LoVo (cell line): Measurements from ENCODE around the gene EML2.
"Not testable (repeated sequence)": the region's sequence is repeated elsewhere in the genome, so short reads cannot be mapped to it uniquely, and the experiment has no call there.

ENCODE experiments used
- DNase-seq: peaks from one replicate; pipeline ENCODE4 v3.0.0-alpha.2; 2016; ENCODE audit warnings: low spot score

Gene EML2

DNA sequence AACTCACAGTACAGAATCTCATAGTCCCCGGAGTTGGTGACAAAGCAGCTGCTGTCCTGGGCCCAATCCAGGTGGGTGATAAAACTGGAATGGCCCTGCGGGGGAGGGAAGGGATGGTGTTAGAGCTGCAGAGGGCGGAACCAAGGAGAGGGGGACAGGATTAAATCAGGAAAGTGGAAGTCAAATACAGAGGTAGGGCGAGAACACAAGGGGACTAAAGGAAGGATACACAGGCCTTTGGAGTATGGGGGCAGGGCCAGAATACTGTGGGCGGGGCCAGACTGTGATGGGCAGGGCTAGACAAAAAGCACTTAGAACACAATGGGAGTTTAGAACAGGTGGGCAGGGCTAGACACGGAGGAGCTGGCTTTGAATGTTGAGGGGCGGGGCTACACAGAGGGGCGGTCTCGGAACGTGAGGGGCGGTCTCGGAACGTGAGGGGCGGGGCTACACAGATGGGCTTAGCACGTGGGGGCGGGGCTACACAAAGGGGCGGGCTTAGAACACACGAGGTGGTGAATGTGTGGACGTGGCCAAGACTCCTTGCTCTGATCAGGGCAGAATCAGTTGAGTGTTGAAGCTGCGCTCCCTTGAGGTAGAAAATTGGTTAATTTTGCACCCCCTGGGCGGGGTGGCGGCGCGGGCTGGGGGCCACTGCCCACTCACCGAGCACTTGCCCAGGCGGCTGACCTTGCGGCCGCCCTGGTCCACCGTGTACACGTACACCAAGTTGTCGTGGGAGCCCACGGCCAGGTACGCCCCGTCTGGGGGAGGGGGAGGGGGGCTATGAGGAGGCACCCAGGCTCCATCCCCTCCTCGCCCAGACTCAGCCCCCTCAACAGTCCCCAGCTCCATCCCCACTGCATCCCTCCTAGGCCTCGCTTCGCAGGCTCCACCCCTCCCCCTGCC lies 23.1 kb downstream of the EML2 start:
- peak; percentile 75 for DNase-seq

DNA sequence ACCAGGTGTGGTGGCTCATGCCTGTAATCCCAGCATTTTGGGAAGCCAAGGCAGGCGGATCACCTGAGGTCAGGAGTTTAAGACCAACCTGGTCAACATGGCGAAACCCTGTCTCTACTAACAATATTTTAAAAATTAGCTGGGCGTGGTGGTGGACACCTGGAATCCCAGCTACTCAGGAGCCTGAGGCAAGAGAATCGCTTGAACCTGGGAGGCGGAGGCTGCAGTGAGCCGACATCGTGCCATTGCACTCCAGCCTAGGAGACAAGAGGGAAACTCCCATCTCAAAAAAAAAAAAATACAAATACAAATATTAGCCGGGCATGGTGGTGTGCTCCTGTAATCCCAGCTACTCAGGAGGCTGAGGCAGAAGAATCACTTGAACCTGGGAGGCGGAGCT lies 24.1 kb downstream of the EML2 start:
- DNase-seq, result not testable (repeated sequence)

DNA sequence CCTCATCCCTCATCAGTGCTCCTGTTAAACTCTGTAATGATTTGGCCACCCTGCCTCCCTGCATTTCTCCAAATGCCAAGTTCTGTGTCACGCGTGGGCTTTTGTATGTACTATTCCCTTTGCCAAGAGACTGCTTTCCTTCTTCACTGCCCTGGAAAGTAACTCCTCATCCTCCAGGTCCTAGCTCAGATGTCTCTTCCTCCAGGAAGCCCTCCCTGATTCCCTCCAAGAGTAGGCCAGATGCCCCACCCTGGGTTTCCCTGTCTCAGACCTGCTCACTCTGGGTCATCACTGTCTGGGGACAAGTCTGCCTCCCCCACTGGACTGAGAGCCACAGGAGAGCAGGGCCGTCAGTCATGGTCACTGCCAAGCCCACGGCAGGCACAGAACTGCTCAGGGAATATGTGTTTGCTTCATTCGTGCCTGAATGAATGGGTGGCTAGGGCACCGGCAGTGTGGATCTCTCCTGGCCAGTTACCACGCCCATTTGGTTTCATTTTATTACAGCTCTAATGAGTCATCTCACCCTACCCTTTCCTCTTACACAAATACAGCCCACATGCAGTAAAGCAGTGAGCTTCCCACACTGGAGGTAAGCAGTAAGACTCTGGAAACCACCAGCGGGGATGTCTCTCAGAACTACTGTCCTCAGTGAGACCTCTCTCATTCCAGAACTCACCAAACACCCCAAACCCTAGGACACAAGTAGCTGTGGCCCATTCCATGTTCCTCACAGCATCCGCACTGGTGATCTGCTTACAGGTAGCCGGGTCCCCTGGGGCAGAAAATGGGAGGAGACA lies 25.1 kb downstream of the EML2 start:
- peak; percentile 90 for DNase-seq

DNA sequence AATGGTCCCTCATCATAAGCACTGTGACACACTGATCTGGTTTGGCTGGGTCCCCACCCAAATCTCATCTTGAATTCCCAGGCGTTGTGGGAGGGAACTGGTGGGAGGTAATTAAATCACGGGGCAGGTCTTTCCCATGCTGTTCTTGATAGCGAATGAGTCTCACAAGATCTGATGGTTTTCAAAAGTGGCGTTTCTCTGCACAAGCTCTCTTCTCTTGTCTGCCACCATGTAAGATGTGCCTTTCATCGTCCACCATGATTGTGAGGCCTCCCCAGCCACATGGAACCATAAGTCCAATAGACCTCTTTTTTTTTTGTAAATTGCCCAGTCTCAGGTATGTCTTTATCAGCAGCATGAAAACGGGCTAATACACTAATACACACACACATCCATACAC lies 30.2 kb downstream of the EML2 start:
- DNase-seq, result no peak

DNA sequence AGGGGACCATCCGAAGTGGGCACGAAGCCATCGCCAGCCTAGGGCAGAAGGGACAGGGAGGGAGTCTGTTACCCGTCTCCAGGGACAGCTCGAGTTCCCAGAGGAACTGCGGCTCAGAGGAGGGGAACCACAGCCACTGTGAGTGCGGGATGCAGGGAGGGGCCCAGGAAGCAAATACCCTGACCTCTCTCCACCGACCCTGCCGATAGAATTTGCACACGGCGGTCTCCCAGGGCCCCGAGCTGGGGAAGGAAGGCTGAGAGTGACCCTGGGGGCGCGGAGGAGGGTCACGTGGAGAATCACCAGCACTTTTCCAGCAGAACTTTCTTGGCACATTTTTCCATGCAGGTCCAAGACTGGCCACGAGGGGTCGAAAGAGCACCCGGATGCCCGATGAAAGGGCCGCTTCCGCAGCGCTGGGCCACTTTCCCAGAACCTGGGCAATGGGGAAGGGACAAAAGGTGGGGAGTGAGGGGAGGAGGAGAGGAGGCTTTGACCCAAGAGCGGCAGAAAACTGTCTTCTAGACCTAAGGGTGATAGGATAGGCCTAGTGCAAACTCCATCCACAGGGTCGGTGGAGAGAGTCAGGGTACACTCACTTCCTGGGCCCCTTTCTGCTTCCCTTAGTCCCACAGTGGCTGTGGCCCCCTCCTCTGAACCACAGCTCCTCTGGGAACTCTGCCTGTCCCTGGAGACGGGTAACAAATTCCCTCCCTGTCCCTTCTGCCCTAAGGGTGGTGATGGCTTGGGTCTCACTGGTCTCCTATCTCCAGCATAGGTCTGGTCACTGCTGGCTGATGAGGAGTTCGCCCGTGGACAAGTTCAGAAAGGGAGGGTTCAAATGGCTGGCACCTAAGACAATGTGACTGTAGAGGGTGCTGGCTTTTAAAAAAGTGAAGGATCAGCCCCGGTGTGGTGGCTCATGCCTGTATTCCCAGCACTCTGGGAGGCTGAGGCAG lies 31.8 kb downstream of the EML2 start:
- DNase-seq, result peak; percentile 74

DNA sequence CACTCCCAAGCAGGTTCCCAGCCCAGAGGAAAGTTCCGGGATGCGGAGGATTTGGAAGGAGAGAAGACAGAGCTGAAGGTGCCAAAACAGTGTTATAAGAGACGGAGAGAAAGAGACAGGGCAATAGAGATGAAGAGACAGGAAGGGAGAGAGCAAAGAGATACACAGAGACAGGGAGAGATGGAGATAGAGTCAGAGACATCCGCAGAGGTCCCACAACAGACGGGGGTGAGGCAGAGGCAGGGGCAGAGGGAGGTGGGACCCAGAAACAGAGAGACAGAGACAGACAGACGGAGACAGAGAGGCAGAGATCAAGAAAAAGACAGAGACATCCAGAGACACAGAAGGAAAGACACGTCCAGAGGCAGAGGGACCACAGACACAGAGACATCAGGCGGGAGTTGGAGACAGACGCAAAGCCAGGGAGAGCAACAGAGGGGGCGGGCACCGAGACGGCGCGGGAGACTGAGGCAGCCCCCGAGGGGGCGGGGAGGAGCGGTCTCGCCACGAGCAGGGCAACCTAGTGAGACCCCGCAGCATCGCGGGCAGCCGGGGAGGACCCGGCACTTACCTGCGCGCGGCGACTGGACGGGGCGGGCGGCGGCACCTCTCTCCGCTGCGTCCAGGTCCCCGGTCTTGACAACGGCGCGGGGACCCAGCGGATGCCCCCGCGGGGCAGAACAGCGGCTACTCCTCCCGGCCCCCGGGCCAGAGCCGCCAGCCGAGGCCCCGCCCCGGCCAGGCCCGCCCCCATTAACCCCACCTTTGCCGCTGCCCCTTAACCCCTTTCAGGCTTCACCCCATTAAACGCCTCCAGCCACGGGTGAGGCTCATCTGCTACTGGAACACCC lies 37.4 kb downstream of the EML2 start, which contains the start of gene GPR4:
Gene GPR4, minus strand, starts transcription at position 689 of the 851 bp plus-strand sequence. CDS start 10,346 bp downstream, outside the sequence.
- no peak for DNase-seq

DNA sequence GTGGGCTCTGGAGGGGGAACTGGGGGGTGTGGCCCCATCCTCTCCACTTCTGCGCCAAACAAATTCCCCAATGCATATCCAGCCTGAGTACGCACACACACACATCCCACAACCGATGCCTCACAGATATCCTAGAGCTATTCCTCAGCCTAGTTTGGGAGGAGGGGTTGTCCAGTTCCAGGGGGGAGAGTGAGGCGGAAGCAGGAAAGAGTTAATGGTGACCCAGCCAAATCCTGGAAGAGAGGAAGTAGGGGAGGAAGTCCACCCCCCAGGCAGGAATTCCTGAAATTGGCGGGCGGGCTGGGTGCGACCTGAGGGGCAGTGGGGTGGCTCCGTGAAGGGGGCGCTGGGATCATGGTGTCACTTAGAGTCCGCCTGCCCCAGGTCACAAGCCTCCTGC lies 38.1 kb downstream of the EML2 start:
- no peak for DNase-seq

DNA sequence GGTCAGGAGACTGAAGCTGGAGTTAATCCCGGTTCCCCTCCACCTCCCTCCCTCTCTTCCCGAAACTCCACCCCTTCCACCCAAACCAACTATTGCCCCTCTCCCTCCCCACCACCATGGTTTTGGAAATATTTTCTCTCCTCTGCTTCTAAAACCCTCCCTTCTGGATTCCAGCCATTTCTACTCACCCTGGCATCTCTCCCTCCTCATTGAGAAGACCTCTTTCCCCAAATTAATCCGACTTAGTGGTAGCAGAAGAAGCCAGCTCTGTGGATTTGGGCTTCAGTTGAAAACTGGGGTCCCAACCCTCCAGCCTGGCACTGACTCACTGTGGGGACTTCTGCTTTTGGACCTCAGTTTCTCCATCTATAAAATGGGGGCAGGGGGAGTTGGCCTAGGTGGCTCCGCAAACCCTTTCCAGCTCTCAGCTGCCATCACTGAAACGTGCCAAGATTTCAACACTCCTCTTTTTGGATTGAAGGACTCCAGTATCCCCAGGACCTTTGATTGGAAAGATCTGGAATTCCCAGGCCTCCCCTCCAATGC lies 38.8 kb downstream of the EML2 start:
- DNase-seq, result no peak

DNA sequence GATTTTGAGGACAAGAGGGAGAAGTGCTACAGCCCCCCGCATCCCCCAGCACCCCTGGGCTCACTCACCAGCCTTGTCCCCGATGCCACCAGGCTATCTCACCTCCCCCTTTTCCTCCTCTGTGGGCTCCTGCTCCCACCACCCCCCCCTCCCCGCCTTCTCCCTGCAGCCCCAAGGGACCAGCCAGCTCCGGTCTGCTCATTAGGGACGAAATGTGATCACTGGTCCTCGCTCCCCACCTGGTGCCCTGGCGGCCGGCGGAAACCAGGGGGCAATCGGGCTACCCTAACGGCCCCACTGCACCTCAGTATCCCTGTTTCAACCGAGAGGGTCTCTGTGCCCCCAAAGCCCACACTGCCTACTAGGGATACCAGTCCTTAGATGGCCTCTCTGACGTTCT lies 39.9 kb downstream of the EML2 start:
- DNase-seq, result no peak

DNA sequence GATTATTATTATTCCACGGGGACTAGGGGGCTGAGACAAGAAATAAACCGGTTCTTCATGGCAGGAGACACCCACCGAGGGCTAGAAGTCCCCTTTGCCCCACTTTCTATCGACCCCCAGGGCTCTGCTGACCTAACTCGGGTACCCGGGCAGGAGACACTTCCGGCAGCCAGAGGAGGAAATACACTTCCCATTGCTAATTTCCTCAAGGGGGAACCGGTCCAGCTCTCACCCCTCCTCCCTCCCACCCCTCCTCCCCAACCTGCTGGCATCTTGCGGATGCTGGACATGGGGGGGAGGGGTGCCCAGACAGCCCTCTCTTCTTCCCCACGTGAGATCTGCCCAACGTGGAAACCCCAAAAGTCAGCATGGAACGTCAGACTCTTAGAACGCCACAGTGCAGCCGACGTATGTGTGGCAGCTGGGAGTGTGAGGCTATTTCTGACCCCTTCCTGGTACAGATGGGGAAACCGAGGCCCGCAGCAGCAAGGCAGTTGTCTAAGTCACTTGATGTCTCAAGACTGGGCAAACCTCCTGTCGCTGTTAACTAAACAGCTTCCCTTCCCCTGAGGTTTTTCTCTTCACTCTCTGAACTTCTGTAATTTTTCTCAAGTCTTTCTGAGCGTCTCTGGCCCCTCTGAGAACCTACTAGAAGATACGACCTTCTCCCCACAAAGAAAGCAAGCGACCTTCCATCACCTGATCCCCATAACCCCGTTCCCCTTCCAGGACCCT lies 40.8 kb downstream of the EML2 start:
- no peak for DNase-seq

DNA sequence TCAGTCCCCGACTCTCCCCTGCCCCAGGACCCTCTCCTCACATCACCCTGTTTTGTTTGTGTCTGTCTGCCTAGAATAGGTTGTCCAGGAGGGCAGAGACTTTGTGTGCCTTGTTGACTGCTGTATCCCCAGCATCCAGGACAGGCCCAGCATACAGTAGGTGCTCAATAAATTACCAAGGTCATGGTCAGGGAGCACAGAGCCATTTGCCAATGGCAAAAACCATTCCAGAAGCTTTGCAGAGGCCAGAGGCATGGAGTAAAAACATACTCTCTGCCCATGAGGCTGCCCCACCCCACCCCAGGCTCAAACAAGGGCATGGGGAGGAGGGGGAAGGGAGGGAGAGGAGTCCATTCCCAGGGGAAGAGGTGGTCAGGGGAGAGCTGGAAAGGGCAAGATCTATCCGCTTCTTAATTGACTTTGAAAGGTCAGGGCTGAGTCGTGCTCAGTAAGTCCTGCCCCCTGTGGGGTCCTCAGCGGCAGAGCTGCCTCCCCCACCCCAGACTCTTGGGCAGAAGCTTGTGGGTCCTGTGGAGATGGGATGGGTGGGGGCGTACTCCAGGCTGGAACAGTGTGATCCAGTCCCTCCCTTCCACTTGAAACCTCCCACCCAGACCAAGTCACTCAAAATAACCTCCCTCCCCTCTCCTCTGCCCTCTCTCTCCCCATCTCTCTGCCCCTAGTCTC lies 41.6 kb downstream of the EML2 start:
- DNase-seq, result no peak

DNA sequence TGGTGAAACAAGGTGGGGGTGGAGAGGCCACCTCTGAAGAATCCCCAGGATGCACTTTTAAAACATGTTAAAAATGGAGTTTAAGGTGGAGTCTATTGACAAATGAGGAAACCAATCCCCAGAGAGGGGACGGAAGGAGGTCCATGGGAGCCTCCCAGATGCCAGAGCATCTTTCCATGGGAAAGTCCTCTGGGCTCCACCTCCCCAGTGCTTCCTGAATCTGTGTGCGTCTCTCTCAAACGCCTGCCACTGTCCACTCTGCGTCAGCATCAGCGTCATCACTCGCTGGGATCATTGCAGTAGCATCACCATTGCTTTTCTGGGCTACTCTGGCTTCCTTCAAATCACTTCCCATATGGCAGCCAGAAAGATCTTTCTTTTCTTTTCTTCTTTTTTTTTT lies 43.4 kb downstream of the EML2 start:
- no peak for DNase-seq

DNA sequence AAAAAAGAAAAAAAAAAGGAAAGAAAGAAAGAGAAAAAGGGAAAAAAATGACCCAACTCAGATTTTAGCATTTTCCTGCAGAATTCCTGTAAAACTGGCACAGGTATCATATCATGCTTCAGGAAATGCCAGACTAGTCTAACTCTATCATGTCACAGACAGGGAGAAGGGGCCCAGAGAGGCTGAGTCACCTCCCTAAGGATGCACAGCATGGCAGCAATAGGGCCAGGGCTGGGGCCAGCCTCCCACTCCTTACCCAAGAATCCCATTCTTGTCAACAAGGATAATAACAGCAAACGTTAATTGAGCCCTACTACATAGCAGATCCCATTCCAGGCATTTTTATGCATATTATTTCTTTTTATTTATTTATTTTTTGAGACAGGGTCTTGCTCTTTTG lies 45.7 kb downstream of the EML2 start:
- no peak for DNase-seq

DNA sequence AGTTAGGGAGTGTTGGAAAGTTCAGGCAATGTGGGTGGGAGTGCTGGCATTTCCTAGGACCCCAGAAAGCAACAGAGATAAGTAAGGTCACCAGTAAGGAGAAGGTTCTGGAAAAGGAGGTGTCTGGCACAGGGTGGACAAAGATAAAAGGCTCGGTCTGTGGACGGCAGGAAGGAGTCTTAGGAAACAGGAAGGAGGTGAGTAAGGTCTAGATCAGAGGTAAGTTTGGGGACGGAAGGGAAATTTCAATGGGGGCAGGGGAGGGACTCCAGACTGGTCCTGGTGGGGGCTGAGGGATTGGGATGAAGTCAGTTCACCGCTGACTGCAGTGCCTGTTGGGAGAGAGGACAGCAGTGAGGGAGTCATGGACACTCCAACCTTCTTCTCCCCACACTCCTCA lies 46.8 kb downstream of the EML2 start:
- DNase-seq, result no peak

DNA sequence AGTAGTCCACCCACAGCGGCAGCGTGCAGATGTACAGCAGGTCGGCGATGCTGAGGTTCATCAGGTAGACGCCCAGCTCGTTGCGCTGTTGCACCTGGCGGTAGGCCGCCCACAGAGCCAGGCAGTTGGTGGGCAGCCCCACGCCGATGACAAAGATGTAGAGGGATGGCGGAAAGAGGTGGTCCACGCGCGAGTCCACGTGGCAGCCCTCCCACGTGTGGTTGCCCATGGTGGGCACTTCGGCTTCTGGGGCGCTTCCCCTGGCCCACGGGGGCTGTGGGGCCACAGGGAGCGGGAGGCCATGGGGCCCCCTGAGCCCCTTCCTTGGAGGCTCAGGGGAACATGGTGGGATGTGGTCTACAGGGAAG lies 47.6 kb downstream of the EML2 start:
- no peak for DNase-seq

DNA sequence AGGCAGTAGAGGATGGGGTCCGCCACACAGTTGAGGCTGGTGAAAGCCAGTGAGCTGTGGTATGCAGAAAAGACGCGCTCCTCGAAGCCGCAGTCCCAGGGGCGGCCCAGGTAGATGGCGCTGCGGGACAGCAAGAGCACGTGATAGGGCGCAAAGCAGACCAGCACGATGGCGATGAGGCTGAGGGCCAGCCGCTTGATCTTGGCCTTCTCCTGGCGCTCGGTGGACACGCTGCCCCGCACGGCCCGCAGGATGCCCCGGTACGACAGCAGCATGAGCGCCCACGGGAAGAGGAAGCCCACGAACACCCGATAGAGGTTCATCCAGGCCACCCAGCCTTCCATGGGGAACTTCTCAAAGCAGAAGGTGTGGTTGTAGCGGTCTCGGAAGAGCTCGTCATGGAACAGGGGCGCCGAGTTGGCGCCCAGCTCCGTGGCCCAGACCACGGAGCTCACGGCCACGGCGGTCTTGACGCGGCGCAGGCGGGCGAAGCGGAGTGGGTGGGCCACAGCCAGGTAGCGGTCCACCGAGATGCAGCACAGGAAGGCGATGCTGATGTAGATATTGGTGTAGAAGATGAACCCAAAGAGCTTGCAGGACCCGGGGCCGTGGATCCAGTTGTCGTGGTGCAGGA lies 48.1 kb downstream of the EML2 start:
- DNase-seq, result peak; percentile 67

DNA sequence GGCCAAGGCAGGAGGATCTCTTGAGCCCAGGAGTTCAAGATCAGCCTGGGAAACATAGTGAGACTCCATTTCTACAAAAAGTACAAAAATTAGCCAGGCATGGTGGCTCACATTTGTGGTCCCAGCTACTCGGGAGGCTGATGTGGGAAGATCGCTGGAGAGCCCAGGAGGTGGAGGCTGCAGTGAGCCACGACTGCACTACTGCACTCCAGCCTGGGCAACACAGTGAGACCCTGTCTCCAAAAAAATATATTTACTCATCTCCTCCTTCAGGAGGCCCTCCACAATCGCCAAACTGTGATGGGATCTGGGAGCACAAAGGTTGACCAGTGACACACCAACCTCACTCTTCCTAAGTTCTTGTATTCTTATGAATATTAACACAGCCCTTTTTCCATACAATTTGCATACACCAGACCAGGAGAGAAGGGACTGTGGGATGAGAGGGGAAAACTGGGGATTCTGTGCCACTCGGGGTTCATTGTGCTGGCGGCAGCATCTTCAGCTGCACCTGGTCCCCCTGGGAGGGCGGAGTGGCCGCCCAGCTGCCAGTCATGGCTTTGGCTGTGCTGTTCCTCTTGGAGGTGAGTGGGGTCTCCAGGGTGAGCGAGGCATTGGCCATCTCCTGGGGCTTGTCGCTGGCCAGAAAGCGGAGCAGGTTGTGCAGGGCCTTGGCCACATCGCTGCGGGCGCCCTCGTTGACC lies 48.7 kb downstream of the EML2 start:
- no peak for DNase-seq

DNA sequence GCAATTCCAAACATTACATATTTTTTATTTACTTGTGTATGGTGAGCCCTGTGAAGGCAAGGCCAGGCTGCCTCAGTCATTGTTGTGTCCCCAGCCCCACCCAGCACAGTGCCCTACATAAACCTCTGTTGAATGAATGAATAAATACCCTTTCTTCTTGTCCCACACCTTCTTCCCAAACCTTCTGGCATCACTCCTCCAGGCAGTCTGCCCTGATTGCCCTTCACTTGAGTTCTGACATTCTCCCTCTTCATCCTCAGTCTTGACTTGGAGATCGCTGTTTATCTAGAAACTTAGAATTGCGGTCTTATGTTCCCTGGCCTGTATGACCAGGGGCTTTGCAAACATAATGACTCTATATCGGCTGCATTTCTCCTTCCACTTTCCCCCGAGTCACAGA lies 49.4 kb downstream of the EML2 start:
- no peak for DNase-seq
